Sciatic nerve (tissue), 2 donors: ENCODE measurements around the gene TBL3. TPM values are rescaled to one million over a fixed set of nuclear protein-coding genes. Genes with fewer than 3 reads are reported as not detected.
"Not testable (repeated sequence)": the region's sequence is repeated elsewhere in the genome, so short reads cannot be mapped to it uniquely, and the experiment has no call there.

Experiments
- ATAC-seq: fragments of 200-7000 bp; cut with Tn5 transposase; one replicate; pipeline ENCODE4 v1.9.1; 2020; ENCODE audit warnings: mild to moderate bottlenecking, moderate library complexity
- DNase-seq: peaks from one replicate; pipeline ENCODE4 v3.0.0-alpha.2; 2020; ENCODE audit warnings: low spot score
- intact Hi-C: fragments of 100-400 bp; cut with DNase I; formaldehyde crosslinking; loops from one replicate; pipeline ENCODE4 v1.14.2; 2022
- total RNA-seq: library from RNA; stranded (reverse); fragmentation: NEBNext Ultra II Directional; extraction: Animal tissue kit (Norgen Biotek cat#: 25700); gene quantifications from one replicate; pipeline ENCODE4 v1.2.1, GENCODE V29; 2021
- donor health status: DM: no; HTN: no; CAD: no.
- donor health status: DM: no; HTN: no; CAD: no.

The TBL3 gene
- total RNA-seq, 1 donor from 2014 or later: 21.8 TPM

- DNase-seq (no peak), ATAC-seq (no peak)
- intact Hi-C loops: loop anchor here (2.0 kb wide), 1 partner anchor 17 kb away; no protein-coding TSS in a partner anchor
These were observed 10.2 kb upstream of the TBL3 start for GRCh38 chr16:1961651-1962067.

DNA sequence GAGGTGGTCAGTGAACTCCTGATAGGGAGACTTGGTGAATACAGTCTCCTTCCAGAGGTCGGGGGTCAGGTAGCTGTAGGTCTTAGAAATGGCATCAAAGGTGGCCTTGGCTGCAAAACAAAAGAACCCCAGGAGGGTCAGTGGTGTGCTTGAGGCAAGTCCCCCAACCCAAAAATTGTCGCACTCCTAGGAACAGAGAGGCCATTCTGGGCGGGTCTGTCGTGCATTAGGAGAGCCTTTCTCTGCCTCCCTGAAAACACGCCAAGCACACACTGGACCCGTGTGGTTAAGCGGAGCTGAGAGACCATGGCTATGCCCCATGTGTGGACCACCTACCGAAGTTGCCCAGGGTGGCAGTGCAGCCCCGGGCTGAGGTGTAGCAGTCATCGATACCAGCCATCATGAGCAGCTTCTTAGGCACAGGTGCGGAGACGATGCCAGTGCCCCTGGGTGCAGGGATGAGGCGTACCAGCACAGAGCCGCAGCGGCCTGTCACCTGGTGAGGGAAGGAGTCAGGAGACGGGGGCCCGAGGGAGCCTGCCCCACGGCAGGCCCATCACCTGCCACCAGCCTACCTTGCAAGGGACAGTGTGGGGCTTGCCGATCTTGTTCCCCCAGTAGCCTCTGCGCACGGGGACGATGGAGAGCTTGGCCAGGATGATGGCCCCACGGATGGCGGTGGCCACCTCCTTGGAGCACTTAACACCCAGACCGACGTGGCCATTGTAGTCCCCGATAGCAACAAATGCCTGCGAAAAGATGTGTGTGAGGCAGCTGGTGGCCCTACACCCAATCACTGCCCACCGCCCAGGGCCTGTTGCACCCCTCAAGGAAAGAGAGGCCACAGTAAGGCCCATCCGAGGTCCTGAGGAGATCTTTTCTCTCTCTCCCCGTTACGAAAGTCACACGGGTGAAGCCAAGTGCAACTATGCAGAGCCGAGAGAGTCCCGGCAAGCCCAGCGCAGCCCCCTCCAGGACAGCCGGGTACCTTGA is 9.4 kb upstream of the TBL3 start:
- intact Hi-C loops, ATAC-seq, DNase-seq: not testable (repeated sequence)

DNA sequence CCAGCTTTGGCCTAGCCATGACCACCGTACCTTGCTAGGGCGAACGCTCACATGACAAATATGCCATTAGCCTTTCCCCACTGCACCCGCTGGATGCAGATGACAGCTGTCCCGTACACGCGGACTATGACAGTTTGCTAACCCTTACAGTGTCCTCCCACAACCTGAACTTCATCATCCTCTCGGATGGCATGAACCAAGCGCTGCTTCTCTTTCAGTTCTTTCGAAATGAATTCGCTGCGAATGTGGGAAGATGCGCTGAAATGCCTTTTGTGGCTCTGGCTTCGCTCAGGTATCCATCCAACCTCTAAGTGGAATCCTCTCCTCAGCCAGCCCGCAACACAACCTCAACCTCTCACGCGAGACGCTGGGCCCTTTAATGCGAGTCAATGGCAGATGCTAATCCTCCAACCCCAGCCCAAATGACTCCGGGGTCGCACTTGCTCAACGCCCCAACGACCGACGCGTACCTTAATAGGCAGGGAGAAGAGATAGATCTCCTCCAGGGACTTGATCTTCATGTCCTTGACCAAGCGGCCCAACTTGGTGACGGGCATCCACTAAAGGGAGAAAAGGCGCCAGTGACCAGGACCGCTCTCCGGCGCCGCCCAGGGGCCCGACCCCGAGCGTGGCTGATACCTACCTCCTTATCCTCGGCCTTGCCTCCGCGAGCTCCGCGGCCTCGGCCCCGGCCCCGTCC is 7.9 kb upstream of the TBL3 start:
- ATAC-seq: no peak
- intact Hi-C loops: no loop called here
- DNase-seq: no peak

DNA sequence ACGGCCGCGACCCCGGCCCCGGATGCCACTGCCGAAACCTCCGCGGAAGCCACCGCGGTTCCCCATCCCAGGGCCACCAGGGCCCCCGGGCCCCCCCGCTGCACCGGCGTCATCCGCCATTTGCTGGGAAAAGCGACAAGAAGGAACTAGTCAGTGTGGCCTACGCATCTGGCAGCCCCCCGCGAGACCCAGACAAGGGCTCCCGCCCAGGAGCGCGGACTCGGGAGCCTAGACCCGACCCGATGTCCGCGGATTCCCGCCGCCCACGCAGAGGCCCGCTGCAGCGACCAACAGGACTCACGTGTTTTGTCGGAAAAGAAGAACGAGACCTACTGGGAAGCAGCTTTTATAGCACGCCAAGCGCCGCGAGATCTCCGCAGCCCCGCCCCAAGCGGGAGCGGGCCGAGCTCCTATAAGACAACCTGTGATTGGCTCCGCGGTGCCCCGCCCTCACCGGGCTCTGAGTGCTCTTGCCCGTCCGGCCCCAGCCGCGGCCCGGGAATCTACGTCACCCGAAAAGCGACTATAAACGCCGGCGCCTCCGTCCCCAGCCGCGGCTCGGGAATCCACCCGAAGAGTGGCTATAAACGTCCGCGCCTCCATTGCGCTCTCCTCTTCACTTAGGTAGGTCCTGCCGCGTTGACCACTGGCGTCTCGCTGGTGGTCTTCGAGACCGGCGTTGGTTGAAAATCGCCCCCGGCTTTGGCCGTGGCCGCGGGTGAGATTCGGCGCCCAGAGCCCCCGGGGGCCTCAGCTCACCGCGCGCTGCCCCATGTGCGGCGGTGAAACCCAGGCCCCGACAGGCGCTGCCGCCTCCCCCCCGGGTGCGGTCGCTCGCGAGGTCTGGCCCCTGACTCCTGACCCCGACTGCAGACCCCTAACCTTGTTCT is 7.1 kb upstream of the TBL3 start, which contains the start of gene RPS2:
RPS2 (minus strand) TSS at position 321 of the 890 bp plus-strand sequence; CDS start at position 120, 201 bp downstream.
- peak; percentile 100 for DNase-seq
- intact Hi-C loops: no loop called here
- peak; percentile 98 for ATAC-seq

DNA sequence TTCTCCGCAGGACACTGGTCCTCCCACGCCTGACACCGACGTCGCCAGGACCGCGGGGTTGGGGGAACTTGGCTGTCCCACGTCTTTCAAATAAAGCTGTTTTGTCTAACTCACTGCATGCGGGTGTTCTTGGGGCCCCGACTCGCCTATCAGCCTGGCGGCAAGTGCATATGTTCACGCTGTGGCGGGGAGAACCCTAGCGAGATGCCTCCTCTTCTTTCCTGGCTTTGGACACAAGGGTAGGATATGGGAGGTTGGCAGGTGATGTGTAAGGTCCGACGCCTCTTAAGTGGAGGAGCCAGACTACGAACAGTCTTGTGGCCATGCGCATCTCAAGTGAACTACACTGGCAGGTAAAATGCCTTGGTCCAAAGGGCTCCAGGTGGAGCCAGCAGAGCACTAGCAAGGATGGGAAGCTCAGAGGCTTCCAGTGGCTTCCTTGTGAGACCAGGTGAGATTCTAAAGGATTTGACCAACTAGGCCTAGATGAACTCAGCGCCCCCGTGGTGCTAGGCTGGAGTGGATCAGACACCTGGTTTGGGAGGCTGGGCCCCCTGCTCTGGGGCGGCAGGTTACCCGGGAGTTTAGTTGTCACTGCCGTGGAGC is 6.4 kb upstream of the TBL3 start:
- intact Hi-C loops: no loop called here
- DNase-seq (no peak), ATAC-seq (no peak)

- DNase-seq (no peak), ATAC-seq (no peak)
- intact Hi-C loops: no loop called here
These were observed 5.4 kb upstream of the TBL3 start, which contains the start of gene RNF151 for GRCh38 chr16:1966460-1966859. TSS of gene RNF151 (plus strand) at chr16:1966856. CDS start at chr16:1966882, 26 bp downstream.

- intact Hi-C loops: no loop called here
- no peak for ATAC-seq
- DNase-seq: no peak
These were observed 3.5 kb upstream of the TBL3 start for GRCh38 chr16:1968146-1968953.

- ATAC-seq (no peak), DNase-seq (no peak)
- intact Hi-C loops: no loop called here
These were observed 631 bp downstream of the TBL3 start for GRCh38 chr16:1972490-1972877.

- intact Hi-C loops: no loop called here
- ATAC-seq: no peak
- DNase-seq: no peak
These were observed 1.8 kb downstream of the TBL3 start for GRCh38 chr16:1973461-1974156.

GRCh38 chr16:1974157-1975070 is 2.6 kb downstream of the TBL3 start:
- intact Hi-C loops: no loop called here
- DNase-seq (no peak), ATAC-seq (no peak)

- DNase-seq (no peak), ATAC-seq (no peak)
- intact Hi-C loops: no loop called here
These were observed 3.8 kb downstream of the TBL3 start for GRCh38 chr16:1975432-1976215.

- intact Hi-C loops: no loop called here
These were observed 4.3 kb downstream of the TBL3 start for GRCh38 chr16:1976216-1976520.

GRCh38 chr16:1976951-1977874 is 5.4 kb downstream of the TBL3 start:
- DNase-seq: no peak
- ATAC-seq: no peak
- intact Hi-C loops: no loop called here

More at GRCh38 chr16:1976216-1976520, 4.3 kb downstream of the TBL3 start:
- ATAC-seq (no peak), DNase-seq (no peak)

GRCh38 chr16:1977875-1978268 is 6.0 kb downstream of the TBL3 start:
- DNase-seq (no peak), ATAC-seq (no peak)
- intact Hi-C loops: loop anchor here (2.0 kb wide), 1 partner anchor 17 kb away; no protein-coding TSS in a partner anchor
